ENCODE results near the gene MAST2.

DNA sequence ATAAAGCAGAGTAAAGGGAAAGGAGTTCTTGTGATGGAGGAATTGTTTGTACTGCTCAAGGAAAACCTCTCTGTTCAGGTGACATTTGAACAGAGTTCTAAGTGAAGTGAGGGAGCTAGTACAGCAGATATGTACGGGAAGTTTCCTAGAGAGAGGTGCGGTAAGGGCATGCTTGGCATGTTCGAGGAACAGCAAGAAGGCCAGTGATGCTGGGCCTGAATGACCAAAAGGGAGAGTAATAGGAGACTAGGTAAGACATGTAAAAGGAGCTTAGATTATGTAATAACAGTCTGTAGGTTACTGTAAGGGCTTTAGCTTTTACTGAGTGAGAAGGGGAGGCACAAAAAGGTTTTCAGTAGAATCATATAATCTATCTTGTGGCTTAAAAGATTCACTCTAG lies 265.1 kb downstream of the MAST2 start:
- TF ChIP-seq, protein P1, sequence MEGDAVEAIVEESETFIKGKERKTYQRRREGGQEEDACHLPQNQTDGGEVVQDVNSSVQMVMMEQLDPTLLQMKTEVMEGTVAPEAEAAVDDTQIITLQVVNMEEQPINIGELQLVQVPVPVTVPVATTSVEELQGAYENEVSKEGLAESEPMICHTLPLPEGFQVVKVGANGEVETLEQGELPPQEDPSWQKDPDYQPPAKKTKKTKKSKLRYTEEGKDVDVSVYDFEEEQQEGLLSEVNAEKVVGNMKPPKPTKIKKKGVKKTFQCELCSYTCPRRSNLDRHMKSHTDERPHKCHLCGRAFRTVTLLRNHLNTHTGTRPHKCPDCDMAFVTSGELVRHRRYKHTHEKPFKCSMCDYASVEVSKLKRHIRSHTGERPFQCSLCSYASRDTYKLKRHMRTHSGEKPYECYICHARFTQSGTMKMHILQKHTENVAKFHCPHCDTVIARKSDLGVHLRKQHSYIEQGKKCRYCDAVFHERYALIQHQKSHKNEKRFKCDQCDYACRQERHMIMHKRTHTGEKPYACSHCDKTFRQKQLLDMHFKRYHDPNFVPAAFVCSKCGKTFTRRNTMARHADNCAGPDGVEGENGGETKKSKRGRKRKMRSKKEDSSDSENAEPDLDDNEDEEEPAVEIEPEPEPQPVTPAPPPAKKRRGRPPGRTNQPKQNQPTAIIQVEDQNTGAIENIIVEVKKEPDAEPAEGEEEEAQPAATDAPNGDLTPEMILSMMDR (conservative IDR thresholded peaks at IDR 0.05) = no peak
- no peak for TF ChIP-seq ZFX (IDR thresholded peaks at IDR 0.05)

Data from C4-2B (cell line).